Esophagus squamous epithelium (tissue), 4 donors: ENCODE results near the gene LEKR1.

Experiments
- CTCF ChIP-seq, 6 experiments: fragments of 450-650 bp in 4 of 6; fragments of 200-600 bp in 2 of 6; sonication (generic) in 2 of 6; IDR thresholded peaks; one replicate each; pipeline ENCODE4 v1.5.1; 2016 to 2019; ENCODE audit warnings: antibody characterized with exemption in 6 of 6, mild to moderate bottlenecking in 4 of 6, moderate library complexity in 4 of 6
- POLR2A ChIP-seq, 4 donors: fragments of 450-650 bp; IDR thresholded peaks; one replicate each; pipeline ENCODE4 v1.6.1; 2017; ENCODE audit warnings: antibody characterized with exemption in 4 of 4, mild to moderate bottlenecking in 4 of 4, moderate library complexity in 3 of 4

DNA sequence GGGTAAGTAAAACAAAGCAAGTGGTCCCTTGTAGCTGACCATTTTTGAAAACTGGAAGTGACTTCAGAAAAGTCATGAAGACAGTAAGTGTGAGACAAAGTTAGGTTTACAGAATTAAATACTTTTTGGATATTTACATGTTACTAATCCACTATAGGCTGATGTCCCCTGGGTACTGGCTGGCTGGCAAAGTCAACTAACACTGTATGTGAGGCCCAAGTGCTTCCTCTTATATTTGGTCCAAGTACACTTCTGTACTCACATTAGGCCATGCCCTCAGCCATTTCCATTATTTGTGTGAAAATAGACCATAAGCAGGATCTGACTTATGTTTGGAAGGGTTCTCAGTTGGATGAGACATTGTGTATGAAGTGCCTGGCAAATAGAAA, 5.5 kb upstream of the LEKR1 start:
- TF ChIP-seq CTCF (IDR thresholded peaks at IDR 0.05): no peak
- no peak for TF ChIP-seq POLR2A (IDR thresholded peaks at IDR 0.05)
